ENCODE measurements around the gene PAX8.

GRCh38 chr2:113179446-113180045 lies 99.2 kb downstream of the PAX8 start:
- TF ChIP-seq CTCF (IDR thresholded peaks at IDR 0.05; ENCODE audit: borderline replicate concordance, extremely low read depth, low read length, poor library complexity, severe bottlenecking) (no peak), EZH2 (IDR thresholded peaks at IDR 0.05; ENCODE audit: borderline replicate concordance, low read depth, low read length, severe bottlenecking) (no peak)

Measured in DND-41 (cell line).